VCaP (cell line): ENCODE measurements around the gene SLC1A2.

Experiments used
- H3K27ac ChIP-seq: fragments of 450-650 bp; 2 replicates; pipeline ENCODE4 v1.5.1; 2017
- TF ChIP-seq, protein P1 (sequence below): fragments of 450-650 bp; conservative IDR thresholded peaks from 2 replicates; pipeline ENCODE4 v1.5.1; 2017; ENCODE audit warnings: mild to moderate bottlenecking, moderate library complexity

The SLC1A2 gene

DNA sequence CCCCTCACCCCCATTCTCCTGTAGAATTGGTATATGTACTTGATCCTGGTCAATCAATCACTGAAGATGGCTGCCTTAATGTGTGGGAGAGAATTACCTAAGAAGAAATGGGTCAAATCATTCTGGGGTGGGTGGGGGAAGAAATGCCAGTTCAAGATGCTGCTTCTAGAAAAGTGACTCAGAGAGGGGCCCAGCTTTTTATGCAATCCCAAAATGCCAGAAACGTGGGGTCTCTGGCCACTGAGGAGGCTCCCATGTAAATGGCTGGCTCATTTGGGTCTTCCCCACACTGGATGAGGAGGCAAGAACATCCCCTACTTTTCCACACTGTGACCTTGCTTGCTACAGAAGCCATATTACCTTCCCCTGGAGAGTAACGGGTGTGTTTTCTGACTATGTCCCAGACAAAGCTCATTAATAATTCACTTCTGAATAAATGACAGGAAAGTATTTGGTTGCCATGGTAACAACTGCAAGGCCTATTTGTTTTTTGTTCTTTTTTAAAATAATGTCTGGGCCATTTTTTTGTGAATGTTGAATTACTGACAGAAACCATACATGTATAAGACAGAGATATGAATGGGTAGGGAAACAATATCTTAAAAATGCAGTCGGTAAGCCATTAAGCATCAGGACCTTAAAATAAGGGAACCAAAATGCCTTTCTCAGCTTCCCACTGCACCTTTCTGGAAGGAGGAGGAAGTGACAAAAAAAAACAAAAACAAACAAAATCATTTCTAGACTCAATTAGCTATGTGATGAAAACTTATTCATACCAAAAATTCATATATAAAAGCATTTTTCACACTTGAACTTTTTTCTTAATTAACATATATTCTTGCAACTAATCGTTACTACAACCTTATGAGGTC, 32.0 kb downstream of the SLC1A2 start:
- TF ChIP-seq, protein P1, sequence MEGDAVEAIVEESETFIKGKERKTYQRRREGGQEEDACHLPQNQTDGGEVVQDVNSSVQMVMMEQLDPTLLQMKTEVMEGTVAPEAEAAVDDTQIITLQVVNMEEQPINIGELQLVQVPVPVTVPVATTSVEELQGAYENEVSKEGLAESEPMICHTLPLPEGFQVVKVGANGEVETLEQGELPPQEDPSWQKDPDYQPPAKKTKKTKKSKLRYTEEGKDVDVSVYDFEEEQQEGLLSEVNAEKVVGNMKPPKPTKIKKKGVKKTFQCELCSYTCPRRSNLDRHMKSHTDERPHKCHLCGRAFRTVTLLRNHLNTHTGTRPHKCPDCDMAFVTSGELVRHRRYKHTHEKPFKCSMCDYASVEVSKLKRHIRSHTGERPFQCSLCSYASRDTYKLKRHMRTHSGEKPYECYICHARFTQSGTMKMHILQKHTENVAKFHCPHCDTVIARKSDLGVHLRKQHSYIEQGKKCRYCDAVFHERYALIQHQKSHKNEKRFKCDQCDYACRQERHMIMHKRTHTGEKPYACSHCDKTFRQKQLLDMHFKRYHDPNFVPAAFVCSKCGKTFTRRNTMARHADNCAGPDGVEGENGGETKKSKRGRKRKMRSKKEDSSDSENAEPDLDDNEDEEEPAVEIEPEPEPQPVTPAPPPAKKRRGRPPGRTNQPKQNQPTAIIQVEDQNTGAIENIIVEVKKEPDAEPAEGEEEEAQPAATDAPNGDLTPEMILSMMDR, result no peak
- no peak overlapping the region; the same call in 1 of the 2 replicates for H3K27ac ChIP-seq

DNA sequence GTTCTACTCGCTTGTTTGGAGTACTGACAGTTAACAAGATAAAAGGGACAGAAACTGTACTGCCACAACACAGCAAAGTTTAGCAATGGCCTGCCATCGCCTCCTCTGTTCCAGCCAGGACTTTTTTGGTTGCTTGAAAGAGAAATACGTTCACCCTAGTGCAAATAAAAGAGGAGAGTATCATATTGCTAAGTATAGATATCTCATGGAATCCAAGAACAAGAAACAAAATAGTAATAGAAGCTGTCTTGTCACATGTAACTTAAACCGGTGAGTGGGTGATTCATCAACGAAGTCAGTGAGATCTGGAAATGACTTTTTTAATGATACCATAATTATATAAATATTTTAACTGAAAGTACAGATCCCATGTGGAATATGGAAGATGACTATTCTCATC, 35.4 kb downstream of the SLC1A2 start:
- TF ChIP-seq, protein P1, result no peak
- no peak overlapping the region for H3K27ac ChIP-seq

DNA sequence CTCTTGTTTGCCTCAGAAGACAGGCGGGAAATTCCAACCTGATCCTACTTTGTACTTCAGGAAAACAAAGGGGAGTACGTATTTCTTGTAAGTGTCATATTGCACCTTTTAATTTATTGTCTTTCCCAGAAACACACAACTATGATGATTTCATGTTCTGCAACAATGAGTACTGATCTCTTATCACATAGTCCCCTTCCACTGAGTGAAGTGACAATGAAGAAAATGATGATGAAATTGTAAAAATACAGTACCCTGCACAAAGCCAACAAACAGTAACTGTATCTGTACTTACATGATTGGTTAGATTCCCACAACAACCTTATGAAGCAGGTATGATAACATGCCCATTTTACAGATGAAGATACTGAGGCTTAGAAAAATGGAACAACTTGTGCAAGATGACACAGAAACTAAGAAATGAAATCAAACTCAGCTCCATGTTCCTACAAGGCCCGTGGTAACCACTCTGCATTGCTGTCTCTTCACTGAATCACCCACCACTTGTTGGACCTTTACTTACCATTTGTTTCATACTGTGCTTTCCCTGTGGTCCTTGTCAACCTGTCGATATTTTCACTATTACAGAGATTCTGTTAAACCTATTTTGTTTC, 37.5 kb downstream of the SLC1A2 start:
- no peak overlapping the region for H3K27ac ChIP-seq
- TF ChIP-seq, protein P1, result no peak

DNA sequence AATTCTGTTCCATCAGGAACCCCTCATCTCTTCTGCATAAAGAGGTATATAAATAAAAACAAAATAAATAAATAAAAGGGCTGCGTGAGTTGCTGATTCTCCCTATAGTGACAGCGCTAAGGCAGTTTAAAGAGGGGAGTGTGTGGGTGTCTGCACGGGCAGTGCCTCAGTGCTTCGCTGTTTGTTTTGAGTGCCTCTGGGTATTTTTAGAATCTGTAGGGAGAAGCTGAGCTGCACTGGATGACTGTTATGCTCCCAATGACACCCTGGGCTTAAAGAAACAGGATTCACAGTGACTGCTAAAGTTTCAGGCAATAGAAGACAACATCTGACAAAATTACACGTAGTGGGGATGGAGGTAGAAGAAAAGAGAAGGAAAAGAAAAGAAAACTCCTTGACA, 38.8 kb downstream of the SLC1A2 start:
- no peak overlapping the region for H3K27ac ChIP-seq
- TF ChIP-seq, protein P1, result no peak

DNA sequence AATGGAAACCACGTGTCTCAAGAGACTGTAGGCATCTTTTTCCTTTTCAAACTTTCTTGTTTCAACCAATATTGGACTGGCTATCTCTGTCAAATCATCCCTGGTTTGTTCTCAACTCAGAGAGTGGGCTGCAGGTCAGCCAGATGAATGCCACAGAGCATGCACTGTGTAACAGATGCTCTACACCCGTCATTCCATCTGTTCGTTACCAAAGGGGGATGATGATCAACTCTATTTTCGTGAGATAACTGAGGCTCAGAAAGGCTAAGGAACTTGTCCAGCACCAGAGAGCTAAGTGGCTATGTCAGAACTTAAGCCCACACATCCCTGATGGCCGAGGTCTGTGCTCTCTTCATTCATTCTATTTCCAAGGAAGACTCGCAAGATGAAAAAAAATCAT, 42.1 kb downstream of the SLC1A2 start:
- TF ChIP-seq, protein P1, result no peak
- no peak overlapping the region for H3K27ac ChIP-seq

DNA sequence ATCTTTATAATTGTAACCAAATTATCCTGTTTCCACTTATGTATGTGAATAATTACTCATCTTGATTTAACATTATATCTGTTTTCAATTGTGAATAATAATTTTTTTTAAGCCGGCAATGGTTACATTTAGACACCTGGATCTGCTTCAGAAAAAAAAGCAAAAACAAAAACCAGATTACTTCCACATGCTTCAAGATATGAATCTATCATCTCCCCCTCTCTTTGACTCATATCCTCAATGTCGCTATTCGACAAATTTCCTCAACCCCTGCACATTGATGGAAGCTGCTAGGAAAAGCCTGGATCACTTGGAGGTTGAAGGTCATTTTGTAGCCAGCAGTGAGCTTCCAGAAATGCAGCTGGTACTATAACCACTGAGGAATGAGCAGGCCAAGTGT, 42.7 kb downstream of the SLC1A2 start:
- TF ChIP-seq, protein P1, result no peak

DNA sequence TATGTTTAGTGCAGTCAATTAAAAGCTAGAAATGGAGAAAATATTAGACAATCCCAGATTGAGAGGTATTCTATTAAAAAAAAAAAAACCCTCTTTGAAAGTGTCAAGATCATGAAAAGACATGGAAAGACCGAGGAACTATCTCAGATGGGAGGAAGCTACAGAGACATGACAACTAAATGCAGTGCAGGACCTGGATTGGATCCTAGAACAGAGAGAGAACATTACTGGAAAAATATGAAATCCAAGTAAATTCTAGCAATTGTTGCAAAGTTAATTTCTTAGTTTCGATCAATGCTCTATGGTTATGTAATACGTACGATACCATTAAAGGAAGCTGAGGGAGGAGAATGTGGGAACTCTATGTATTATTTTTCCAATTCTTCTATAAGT, 43.2 kb downstream of the SLC1A2 start:
- TF ChIP-seq, protein P1, result no peak
- no peak overlapping the region for H3K27ac ChIP-seq

More for the DNA sequence above, 42.7 kb downstream of the SLC1A2 start:
- H3K27ac ChIP-seq, result no peak overlapping the region
